Nucleus accumbens (tissue), 56 donors: ENCODE results near the gene EIF5A.
"Not testable (repeated sequence)": the region's sequence is repeated elsewhere in the genome, so short reads cannot be mapped to it uniquely, and the experiment has no call there.

Experiments used
- DNase-seq, 56 donors: peaks; one replicate each; lab custom pipeline; 2025; lab: John Stamatoyannopoulos, UW

Gene EIF5A

GRCh38 chr17:7328840-7329373 lies 21.5 kb downstream of the EIF5A start, which contains the start of gene NEURL4:
NEURL4 (minus strand) TSS chr17:7329335; CDS start chr17:7329312, 23 bp downstream.
- DNase-seq: peak in 2 of 56 donors; percentile 45 to 47

- peak; percentile 65 to 100 (median 96) for DNase-seq
These were observed 22.1 kb downstream of the EIF5A start for GRCh38 chr17:7329374-7329996.

- DNase-seq: peak in 51 of 56 donors; percentile 34 to 92 (median 76)
These were observed 22.7 kb downstream of the EIF5A start for GRCh38 chr17:7329997-7330637.

GRCh38 chr17:7330638-7331015 lies 23.2 kb downstream of the EIF5A start:
- DNase-seq: no peak

- no peak for DNase-seq
These were observed 24.7 kb downstream of the EIF5A start for GRCh38 chr17:7332111-7332510.

GRCh38 chr17:7332600-7333069 lies 25.2 kb downstream of the EIF5A start:
- DNase-seq: not testable (repeated sequence)

- DNase-seq: no peak
These were observed 27.6 kb downstream of the EIF5A start for GRCh38 chr17:7334938-7335538.

- DNase-seq: not testable (repeated sequence)
These were observed 28.3 kb downstream of the EIF5A start for GRCh38 chr17:7335765-7336164.

- DNase-seq: no peak
These were observed 29.1 kb downstream of the EIF5A start, which contains the start of gene ACAP1 for GRCh38 chr17:7336240-7337175. ACAP1 (plus strand) TSS chr17:7336529; CDS start chr17:7336735, 206 bp downstream.

- not testable (repeated sequence) for DNase-seq
These were observed 30.2 kb downstream of the EIF5A start for GRCh38 chr17:7337600-7337999.

- no peak for DNase-seq
These were observed 32.8 kb downstream of the EIF5A start for GRCh38 chr17:7340179-7340578.

- DNase-seq: no peak
These were observed 34.4 kb downstream of the EIF5A start for GRCh38 chr17:7341842-7342241.

- DNase-seq: no peak
These were observed 35.8 kb downstream of the EIF5A start for GRCh38 chr17:7343250-7343649.

- DNase-seq: no peak
These were observed 39.6 kb downstream of the EIF5A start for GRCh38 chr17:7346761-7347614.

- no peak for DNase-seq
These were observed 40.4 kb downstream of the EIF5A start for GRCh38 chr17:7347630-7348477.

GRCh38 chr17:7348478-7349242 lies 41.2 kb downstream of the EIF5A start:
- DNase-seq: no peak
